GM12878 (cell line): ENCODE results near the gene F10. TPM values are rescaled to one million over a fixed set of nuclear protein-coding genes. Genes with fewer than 3 reads are reported as not detected.

Source experiments
- ATAC-seq: fragments of 200-7000 bp; cut with Tn5 transposase; 3 replicates; pipeline ENCODE4 v1.9.1; 2020; ENCODE audit warnings: mild to moderate bottlenecking, moderate library complexity
- BruUV-seq: library from RNA; stranded (reverse); fragments of 400-500 nt; replicated peaks from 2 replicates; lab custom pipeline; 2021; lab: Mats Ljungman, UMichigan
- CTCF ChIA-PET: fragments of 300-600 bp; sonication (Branson Sonifier 250); formaldehyde crosslinking; extraction: SDS; loops from one replicate; lab custom pipeline; 2021; ENCODE audit warnings: inconsistent platforms; lab: Yijun Ruan, JAX
- POLR2A ChIA-PET: fragments of 350-600 bp; formaldehyde crosslinking; extraction: SDS; loops from one replicate; lab custom pipeline; 2021; ENCODE audit warnings: inconsistent platforms; lab: Charles Lee
- RAD21 ChIA-PET: fragments of 300-600 bp; sonication (Branson Sonifier 250); formaldehyde crosslinking; loops from one replicate; lab custom pipeline; 2023; ENCODE audit warnings: antibody characterized with exemption; ENCODE audit not compliant: unreplicated experiment; lab: Charles Lee
- SMC1A ChIA-PET: fragments of 300-600 bp; sonication (Branson Sonifier 250); formaldehyde crosslinking; loops from one replicate; lab custom pipeline; 2023; ENCODE audit not compliant: unreplicated experiment, uncharacterized antibody; lab: Charles Lee
- DNase-seq: peaks from one replicate; pipeline ENCODE4 v3.0.0-alpha.2; 2011; ENCODE audit warnings: low read depth, low spot score
- FAIRE-seq: peaks from 3 replicates; lab custom pipeline; 2011; peaks lifted over from hg19 to GRCh38; lab: Jason Lieb, UNC
- H2AFZ ChIP-seq: 2 replicates; pipeline ENCODE4 v1.6.0; 2011; ENCODE audit warnings: low read depth, low read length, control low read depth; ENCODE audit not compliant: control insufficient read depth
- H3K27ac ChIP-seq: 2 replicates; pipeline ENCODE4 v1.5.1; 2011; ENCODE audit warnings: control low read depth; ENCODE audit not compliant: control insufficient read depth, insufficient read depth
- H3K27me3 ChIP-seq, 2 experiments: replicated peaks in 1 of 2; 2 replicates each; pipeline versions ENCODE4 v1.6.0 to v1.6.1; 2011; ENCODE audit warnings: low read length in 1 of 2; ENCODE audit not compliant: control insufficient read depth in 2 of 2, insufficient read depth in 2 of 2
- H3K36me3 ChIP-seq, 2 experiments: 2 replicates each; pipeline ENCODE4 v1.5.1; 2011; ENCODE audit warnings: low read length in 1 of 2; ENCODE audit not compliant: control insufficient read depth in 2 of 2, insufficient read depth in 2 of 2
- H3K4me1 ChIP-seq: 2 replicates; pipeline ENCODE4 v1.6.1; 2011; ENCODE audit warnings: mild to moderate bottlenecking, low read length, moderate library complexity, mixed read lengths; ENCODE audit not compliant: control insufficient read depth, insufficient read depth
- H3K4me2 ChIP-seq: 2 replicates; pipeline ENCODE4 v1.6.0; 2011; ENCODE audit warnings: control low read depth; ENCODE audit not compliant: control insufficient read depth, insufficient read depth
- H3K4me3 ChIP-seq: fragments of 200-600 bp; sonication (generic); 2 replicates; pipeline ENCODE4 v1.5.1; 2016
- H3K79me2 ChIP-seq: 2 replicates; pipeline ENCODE4 v1.6.0; 2011; ENCODE audit warnings: low read length; ENCODE audit not compliant: control insufficient read depth, insufficient read depth
- H3K9ac ChIP-seq: 2 replicates; pipeline ENCODE4 v1.8.0; 2011; ENCODE audit warnings: low read length, control low read depth, mixed read lengths; ENCODE audit not compliant: control insufficient read depth, insufficient read depth
- H3K9me3 ChIP-seq: replicated peaks from 3 replicates; pipeline ENCODE4 v1.5.1; 2011; ENCODE audit warnings: mild to moderate bottlenecking, low read length; ENCODE audit not compliant: control insufficient read depth, insufficient read depth
- H4K20me1 ChIP-seq: 2 replicates; pipeline ENCODE4 v1.6.0; 2011; ENCODE audit not compliant: control insufficient read depth, insufficient read depth
- BCLAF1 ChIP-seq: fragments of 450-650 bp; IDR thresholded peaks from 2 replicates; pipeline ENCODE4 v1.6.1; 2017; ENCODE audit warnings: antibody characterized with exemption, mild to moderate bottlenecking, moderate library complexity
- CHD2 ChIP-seq: IDR thresholded peaks from 2 replicates; pipeline ENCODE4 v1.6.1; 2011; ENCODE audit warnings: low read depth, low read length, improper control_type of control experiment, borderline replicate concordance
- HSF1 ChIP-seq: fragments of 150-350 bp; IDR thresholded peaks from 2 replicates; pipeline ENCODE4 v1.6.1; 2014; ENCODE audit warnings: mild to moderate bottlenecking, low read depth, low read length
- NFXL1 ChIP-seq: fragments of 450-650 bp; IDR thresholded peaks from 2 replicates; pipeline ENCODE4 v1.6.1; 2017; ENCODE audit warnings: antibody characterized with exemption, mild to moderate bottlenecking, borderline replicate concordance
- NR2C2 ChIP-seq: IDR thresholded peaks from 2 replicates; pipeline ENCODE4 v1.6.1; 2011; ENCODE audit warnings: borderline replicate concordance, low read depth; ENCODE audit not compliant: control insufficient read depth, insufficient read length
- POU2F2 ChIP-seq: IDR thresholded peaks from 3 replicates; pipeline ENCODE4 v1.6.1; 2011; ENCODE audit warnings: low read depth, mild to moderate bottlenecking, low read length, borderline replicate concordance
- SMAD1 ChIP-seq: fragments of 450-650 bp; IDR thresholded peaks from 2 replicates; pipeline ENCODE4 v1.6.1; 2018; ENCODE audit warnings: mild to moderate bottlenecking, low read depth; ENCODE audit not compliant: partially characterized antibody
- TCF12 ChIP-seq: IDR thresholded peaks from 2 replicates; pipeline ENCODE4 v1.6.1; 2011; ENCODE audit warnings: low read depth, mild to moderate bottlenecking, low read length
- WGBS: methylation state at CpG from one replicate; pipeline ENCODE4 v1.1.6; 2016; ENCODE audit warnings: low lambda C conversion rate; ENCODE audit not compliant: insufficient replicate concordance, insufficient coverage; ENCODE audit errors: missing lambda C conversion rate; 5-methylcytosine and 5-hydroxymethylcytosine counted together
- in situ Hi-C: fragments of 300-500 bp; cut with MboI; formaldehyde crosslinking; loops from 9 replicates; pipeline ENCODE4 v1.14.3; 2018; ENCODE audit warnings: mixed read lengths
- intact Hi-C: fragments of 100-400 bp; cut with micrococcal nuclease; formaldehyde crosslinking; loops from one replicate; pipeline ENCODE4 v1.14.2; 2022; ENCODE audit not compliant: unreplicated experiment
- polyA plus RNA-seq, 11 experiments: library from polyadenylated mRNA; depleted of rRNA in 4 of 11; unstranded in 6 of 11; stranded (reverse) in 5 of 11; fragments of >200 nt; fragmentation: Nextera tagmentation in 4 of 11; fragmentation: Illumina TruSeq in 1 of 11; extraction: Ambion mirVana in 4 of 11; extraction: Trizol in 1 of 11; gene quantifications; 1 replicate in 1 of 11; 2 replicates in 10 of 11; pipeline versions ENCODE4 v1.2.1 to v1.2.3, GENCODE V29; 2011 to 2016; ENCODE audit warnings: inconsistent platforms in 2 of 11, missing spikeins in 2 of 11, low read depth in 1 of 11
- total RNA-seq, 4 experiments: library from RNA; depleted of rRNA in 3 of 4; stranded (reverse); fragments of >200 nt in 3 of 4; fragmentation: Illumina TruSeq in 1 of 4; extraction: Trizol in 1 of 4; gene quantifications; 2 replicates each; pipeline versions ENCODE4 v1.2.1 to v1.2.3, GENCODE V29; 2013 to 2021
- TF ChIP-seq, protein P1 (sequence below): fragments of 450-650 bp; IDR thresholded peaks from 2 replicates; pipeline ENCODE4 v1.6.1; 2017; ENCODE audit warnings: mild to moderate bottlenecking, moderate library complexity

Gene F10
- total and polyA plus RNA-seq, 10 of the 15 experiments (the other 5 are each of a cell fraction or from before 2014, with no cell fraction given): not detected

DNA sequence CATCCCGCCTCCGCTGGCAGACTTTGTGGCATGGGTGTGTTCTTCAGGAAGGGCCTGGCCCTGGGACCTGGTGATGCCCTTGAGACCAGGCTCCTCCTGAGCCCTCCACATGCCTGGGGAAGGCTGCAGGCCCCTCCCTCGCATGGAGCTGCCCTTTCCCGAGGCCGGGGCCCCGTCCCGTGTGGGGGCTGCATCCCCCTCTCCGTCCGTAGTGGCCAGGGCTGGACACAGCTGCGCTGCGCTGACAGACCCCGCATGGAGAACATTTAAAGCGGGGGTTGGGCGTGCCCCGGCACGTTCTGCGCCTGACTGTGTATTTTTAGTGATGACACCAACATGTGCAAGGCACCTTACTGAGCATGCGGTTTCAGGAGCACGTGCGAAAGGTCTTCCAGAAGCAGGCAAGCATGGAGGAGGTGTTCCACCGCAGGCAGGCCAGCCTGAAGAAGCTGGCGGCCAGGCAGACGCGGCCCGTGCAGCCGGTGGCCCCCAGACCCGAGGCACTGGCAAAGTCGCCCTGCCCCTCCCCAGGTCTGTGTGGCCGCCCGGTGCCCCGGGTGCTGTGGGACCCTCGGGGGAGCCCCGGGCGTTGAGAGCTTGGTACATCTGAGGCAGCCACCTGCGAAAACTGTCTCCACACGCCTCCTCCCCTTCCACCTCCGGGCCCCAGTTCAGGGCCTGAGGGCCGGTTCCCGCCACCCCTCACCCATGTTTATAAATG is 45.8 kb upstream of the F10 start:
- no peaks in the 10 kb centered on the region for H4K20me1 ChIP-seq
- no peak overlapping the region for H2AFZ ChIP-seq
- TF ChIP-seq BCLAF1: no peak
- TF ChIP-seq TCF12: no peak
- TF ChIP-seq CHD2: no peak
- no peak for TF ChIP-seq NR2C2
- ChIA-PET CTCF (no interaction called here), POLR2A (no interaction called here), SMC1A (no interaction called here), RAD21 (no interaction called here)
- no peak overlapping the region for H3K9ac ChIP-seq
- H3K4me1 ChIP-seq: no peaks in the 10 kb centered on the region
- in situ Hi-C loops: no loop called here
- no peak for ATAC-seq
- no TSS peak for BruUV-seq
- H3K9me3 ChIP-seq: no peaks in the 10 kb centered on the region
- FAIRE-seq: no peak
- DNase-seq: no peak
- H3K27ac ChIP-seq: no peak overlapping the region
- no peaks in the 10 kb centered on the region for H3K27me3 ChIP-seq
- H3K36me3 ChIP-seq: no peaks in the 10 kb centered on the region
- 74% methylated on average over 32 of the region's 39 CpGs for WGBS
- no peak overlapping the region for H3K4me3 ChIP-seq
- no peak overlapping the region for H3K4me2 ChIP-seq
- intact Hi-C loops: no loop called here
- H3K79me2 ChIP-seq: no peaks in the 10 kb centered on the region

DNA sequence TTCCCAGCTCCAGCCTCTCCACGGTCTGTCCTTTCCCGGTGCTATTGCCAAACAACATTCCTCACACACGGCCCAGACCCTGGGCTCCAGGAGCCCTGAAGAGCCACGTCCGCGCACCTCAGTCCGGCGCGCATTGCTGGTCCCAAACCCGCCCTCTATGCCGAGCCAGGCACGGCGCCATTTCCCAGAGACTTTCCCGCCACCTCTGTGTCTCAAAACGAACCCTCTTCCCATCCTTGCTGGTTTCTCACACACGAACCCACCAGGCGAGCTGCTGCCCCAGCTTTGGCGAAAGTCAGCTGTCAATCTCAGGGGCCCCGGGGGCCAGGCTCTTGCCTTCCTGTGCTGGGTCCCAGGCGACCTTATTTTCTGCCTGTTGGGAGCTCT is 45.0 kb upstream of the F10 start:
- no peaks in the 10 kb centered on the region for H3K9me3 ChIP-seq
- in situ Hi-C loops: no loop called here
- H3K79me2 ChIP-seq: no peaks in the 10 kb centered on the region
- ATAC-seq (no peak), FAIRE-seq (no peak), DNase-seq (no peak)
- no peaks in the 10 kb centered on the region for H4K20me1 ChIP-seq
- H3K36me3 ChIP-seq: no peaks in the 10 kb centered on the region
- no peak overlapping the region for H3K27ac ChIP-seq
- H2AFZ ChIP-seq: no peak overlapping the region
- ChIA-PET RAD21 (no interaction called here), POLR2A (no interaction called here), SMC1A (no interaction called here), CTCF (no interaction called here)
- intact Hi-C loops: no loop called here
- H3K4me1 ChIP-seq: no peaks in the 10 kb centered on the region
- no peak overlapping the region for H3K4me2 ChIP-seq
- 62% methylated on average over 20 of the region's 20 CpGs for WGBS
- no peak overlapping the region for H3K4me3 ChIP-seq
- BruUV-seq: no TSS peak
- no peaks in the 10 kb centered on the region for H3K27me3 ChIP-seq
- H3K9ac ChIP-seq: no peak overlapping the region
- TF ChIP-seq POU2F2 (no peak), SMAD1 (no peak), HSF1 (no peak), NFXL1 (no peak)
- TF ChIP-seq, protein P1, sequence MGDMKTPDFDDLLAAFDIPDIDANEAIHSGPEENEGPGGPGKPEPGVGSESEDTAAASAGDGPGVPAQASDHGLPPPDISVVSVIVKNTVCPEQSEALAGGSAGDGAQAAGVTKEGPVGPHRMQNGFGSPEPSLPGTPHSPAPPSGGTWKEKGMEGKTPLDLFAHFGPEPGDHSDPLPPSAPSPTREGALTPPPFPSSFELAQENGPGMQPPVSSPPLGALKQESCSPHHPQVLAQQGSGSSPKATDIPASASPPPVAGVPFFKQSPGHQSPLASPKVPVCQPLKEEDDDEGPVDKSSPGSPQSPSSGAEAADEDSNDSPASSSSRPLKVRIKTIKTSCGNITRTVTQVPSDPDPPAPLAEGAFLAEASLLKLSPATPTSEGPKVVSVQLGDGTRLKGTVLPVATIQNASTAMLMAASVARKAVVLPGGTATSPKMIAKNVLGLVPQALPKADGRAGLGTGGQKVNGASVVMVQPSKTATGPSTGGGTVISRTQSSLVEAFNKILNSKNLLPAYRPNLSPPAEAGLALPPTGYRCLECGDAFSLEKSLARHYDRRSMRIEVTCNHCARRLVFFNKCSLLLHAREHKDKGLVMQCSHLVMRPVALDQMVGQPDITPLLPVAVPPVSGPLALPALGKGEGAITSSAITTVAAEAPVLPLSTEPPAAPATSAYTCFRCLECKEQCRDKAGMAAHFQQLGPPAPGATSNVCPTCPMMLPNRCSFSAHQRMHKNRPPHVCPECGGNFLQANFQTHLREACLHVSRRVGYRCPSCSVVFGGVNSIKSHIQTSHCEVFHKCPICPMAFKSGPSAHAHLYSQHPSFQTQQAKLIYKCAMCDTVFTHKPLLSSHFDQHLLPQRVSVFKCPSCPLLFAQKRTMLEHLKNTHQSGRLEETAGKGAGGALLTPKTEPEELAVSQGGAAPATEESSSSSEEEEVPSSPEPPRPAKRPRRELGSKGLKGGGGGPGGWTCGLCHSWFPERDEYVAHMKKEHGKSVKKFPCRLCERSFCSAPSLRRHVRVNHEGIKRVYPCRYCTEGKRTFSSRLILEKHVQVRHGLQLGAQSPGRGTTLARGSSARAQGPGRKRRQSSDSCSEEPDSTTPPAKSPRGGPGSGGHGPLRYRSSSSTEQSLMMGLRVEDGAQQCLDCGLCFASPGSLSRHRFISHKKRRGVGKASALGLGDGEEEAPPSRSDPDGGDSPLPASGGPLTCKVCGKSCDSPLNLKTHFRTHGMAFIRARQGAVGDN: no peak
